A673 (cell line): ENCODE results near the gene AQP11. TPM values are rescaled to one million over a fixed set of nuclear protein-coding genes. Genes with fewer than 3 reads are reported as not detected.
A peak's percentile ranks its signal among the peaks of the same experiment; 100 is the strongest.

Source experiments
- BruUV-seq: library from RNA; stranded (reverse); fragments of 400-500 nt; replicated peaks from 2 replicates; lab custom pipeline; 2021; lab: Mats Ljungman, UMichigan
- CTCF ChIA-PET: fragments of 300-600 bp; sonication (Branson Sonifier 250); formaldehyde crosslinking; loops from one replicate; lab custom pipeline; 2022; ENCODE audit warnings: antibody characterized with exemption; lab: Charles Lee
- POLR2A ChIA-PET: fragments of 300-600 bp; sonication (Branson Sonifier 250); formaldehyde crosslinking; loops from one replicate; lab custom pipeline; 2022; ENCODE audit warnings: antibody characterized with exemption; ENCODE audit not compliant: low non-redundant PET; lab: Charles Lee
- DNase-seq: peaks from one replicate; pipeline ENCODE4 v3.0.0-alpha.2; 2015; ENCODE audit warnings: low spot score
- H3K27ac ChIP-seq: fragments of 200-600 bp; sonication (generic); 2 replicates; pipeline ENCODE4 v1.5.1; 2016; ENCODE audit warnings: mixed run types, low read depth, mild to moderate bottlenecking, mixed read lengths, antibody characterized with exemption, low read length; ENCODE audit not compliant: poor library complexity, severe bottlenecking
- H3K27me3 ChIP-seq: fragments of 200-600 bp; sonication (generic); replicated peaks from 2 replicates; pipeline ENCODE4 v1.6.1; 2017; ENCODE audit warnings: mixed run types, low read depth, mild to moderate bottlenecking, mixed read lengths, antibody characterized with exemption, low read length; ENCODE audit not compliant: insufficient read depth, poor library complexity
- H3K36me3 ChIP-seq: fragments of 200-600 bp; sonication (generic); 2 replicates; pipeline ENCODE4 v1.6.1; 2016; ENCODE audit warnings: mixed run types, mild to moderate bottlenecking, mixed read lengths, antibody characterized with exemption, low read length; ENCODE audit not compliant: insufficient read depth, poor library complexity, severe bottlenecking
- H3K4me1 ChIP-seq: fragments of 200-600 bp; sonication (generic); 2 replicates; pipeline ENCODE4 v1.6.1; 2017; ENCODE audit warnings: mixed run types, mild to moderate bottlenecking, mixed read lengths, antibody characterized with exemption, low read length; ENCODE audit not compliant: insufficient read depth, poor library complexity, severe bottlenecking
- H3K4me3 ChIP-seq: fragments of 200-600 bp; sonication (generic); 2 replicates; pipeline ENCODE4 v1.5.1; 2016; ENCODE audit warnings: low read depth, mixed run types, mild to moderate bottlenecking, mixed read lengths, low read length; ENCODE audit not compliant: poor library complexity, severe bottlenecking
- H3K9me3 ChIP-seq: fragments of 200-600 bp; sonication (generic); 2 replicates; pipeline ENCODE4 v1.6.1; 2016; ENCODE audit warnings: mixed run types, low read depth, mild to moderate bottlenecking, mixed read lengths, antibody characterized with exemption, low read length; ENCODE audit not compliant: poor library complexity, severe bottlenecking
- EZH2 ChIP-seq: fragments of 200-600 bp; sonication (generic); IDR thresholded peaks from 2 replicates; pipeline ENCODE4 v1.6.1; 2017; ENCODE audit warnings: borderline replicate concordance, low read depth, mild to moderate bottlenecking, mixed read lengths, antibody characterized with exemption, low read length; ENCODE audit not compliant: poor library complexity, severe bottlenecking
- intact Hi-C: fragments of 100-400 bp; cut with micrococcal nuclease; formaldehyde crosslinking; loops from one replicate; pipeline ENCODE4 v1.10.0; 2022; ENCODE audit not compliant: unreplicated experiment
- total RNA-seq: library from RNA; stranded (reverse); gene quantifications from 2 replicates; pipeline ENCODE4 v1.2.3, GENCODE V29; 2021
- TF ChIP-seq, protein P1 (sequence below): fragments of 300-800, 200-600 bp; sonication (generic); conservative IDR thresholded peaks from 2 replicates; pipeline ENCODE4 v1.5.1; 2017; ENCODE audit warnings: low read depth, mild to moderate bottlenecking, antibody characterized with exemption, low read length, moderate library complexity, mixed read lengths

AQP11 gene
- total RNA-seq, 1 experiment from 2014 or later, result 0.39 TPM

GRCh38 chr11:77636731-77637344 lies 47.1 kb downstream of the AQP11 start:
- DNase-seq, result no peak
- Histone ChIP-seq H3K27ac (peak overlapping the region; percentile 87), H3K4me1 (peaks cover 12% of the 10 kb centered on the region), H3K36me3 (peaks cover 11% of the 10 kb centered on the region), H3K27me3 (no peaks in the 10 kb centered on the region), H3K9me3 (no peaks in the 10 kb centered on the region), H3K4me3 (peak overlapping the region; percentile 92)
- ChIA-PET CTCF (no interaction called here), POLR2A (interaction anchor here (0.6 kb wide), 1 partner anchor 452 kb away, joined by 6 read pairs; no protein-coding TSS in a partner anchor)
- intact Hi-C loops, result loop anchor here (10.0 kb wide), 1 partner anchor 358 kb away; the partner anchor contains the start of gene INTS4
- TF ChIP-seq, protein P1, sequence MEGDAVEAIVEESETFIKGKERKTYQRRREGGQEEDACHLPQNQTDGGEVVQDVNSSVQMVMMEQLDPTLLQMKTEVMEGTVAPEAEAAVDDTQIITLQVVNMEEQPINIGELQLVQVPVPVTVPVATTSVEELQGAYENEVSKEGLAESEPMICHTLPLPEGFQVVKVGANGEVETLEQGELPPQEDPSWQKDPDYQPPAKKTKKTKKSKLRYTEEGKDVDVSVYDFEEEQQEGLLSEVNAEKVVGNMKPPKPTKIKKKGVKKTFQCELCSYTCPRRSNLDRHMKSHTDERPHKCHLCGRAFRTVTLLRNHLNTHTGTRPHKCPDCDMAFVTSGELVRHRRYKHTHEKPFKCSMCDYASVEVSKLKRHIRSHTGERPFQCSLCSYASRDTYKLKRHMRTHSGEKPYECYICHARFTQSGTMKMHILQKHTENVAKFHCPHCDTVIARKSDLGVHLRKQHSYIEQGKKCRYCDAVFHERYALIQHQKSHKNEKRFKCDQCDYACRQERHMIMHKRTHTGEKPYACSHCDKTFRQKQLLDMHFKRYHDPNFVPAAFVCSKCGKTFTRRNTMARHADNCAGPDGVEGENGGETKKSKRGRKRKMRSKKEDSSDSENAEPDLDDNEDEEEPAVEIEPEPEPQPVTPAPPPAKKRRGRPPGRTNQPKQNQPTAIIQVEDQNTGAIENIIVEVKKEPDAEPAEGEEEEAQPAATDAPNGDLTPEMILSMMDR, result no peak
- TF ChIP-seq EZH2, result no peak
- TSS peak; percentile 80 for BruUV-seq

GRCh38 chr11:77637345-77638165 lies 47.8 kb downstream of the AQP11 start, which contains the start of gene CLNS1A:
CLNS1A (minus strand) TSS chr11:77637794; CDS start chr11:77637714, 80 bp downstream.
- BruUV-seq, result no TSS peak

DNA sequence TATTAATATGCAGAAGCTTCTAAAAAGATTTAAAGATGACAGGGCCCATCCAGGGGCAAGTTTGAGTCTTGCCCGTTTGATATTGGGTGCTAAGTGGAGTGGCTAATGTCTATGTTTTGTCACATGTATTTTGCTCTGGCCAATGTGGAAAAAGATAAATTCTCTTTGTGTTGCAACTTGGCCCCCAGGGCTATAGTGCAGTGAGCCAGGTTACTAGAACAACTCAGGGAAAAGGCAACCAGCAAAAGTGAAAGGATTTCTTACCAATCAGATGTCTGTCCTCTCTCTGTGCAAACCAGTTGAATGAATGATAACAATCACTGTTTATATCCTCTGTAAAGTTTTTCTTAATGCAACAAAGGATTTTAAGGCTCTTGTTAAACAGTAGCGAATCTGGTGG lies 52.5 kb downstream of the AQP11 start:
- H3K9me3 ChIP-seq, result no peaks in the 10 kb centered on the region
- H3K27me3 ChIP-seq, result no peaks in the 10 kb centered on the region
- DNase-seq, result no peak
- no peak overlapping the region for H3K27ac ChIP-seq
- intact Hi-C loops, result no loop called here
- no peaks in the 10 kb centered on the region for H3K36me3 ChIP-seq
- CTCF ChIA-PET, result no interaction called here
- H3K4me3 ChIP-seq, result no peak overlapping the region
- no TSS peak for BruUV-seq
- H3K4me1 ChIP-seq, result peaks cover 18% of the 10 kb centered on the region
- POLR2A ChIA-PET, result no interaction called here
- TF ChIP-seq, protein P1, result no peak
- no peak for TF ChIP-seq EZH2

More at GRCh38 chr11:77637345-77638165, 47.8 kb downstream of the AQP11 start, which contains the start of gene CLNS1A:
- peak within 1 kb of the TSS; percentile 92 for H3K4me3 ChIP-seq
- ChIA-PET CTCF (no interaction called here), POLR2A (interaction anchor here (0.6 to 0.7 kb wide), 3 partner anchors 451 to 736 kb away, joined by 3 to 6 read pairs (median 3); no protein-coding TSS in a partner anchor)
- H3K36me3 ChIP-seq, result peaks cover 4% of the 10 kb centered on the region
- H3K27me3 ChIP-seq, result no peaks in the 10 kb centered on the region
- TF ChIP-seq, protein P1, result no peak
- TF ChIP-seq EZH2, result no peak
- intact Hi-C loops, result loop anchor here (10.0 kb wide), 1 partner anchor 357 kb away; the partner anchor contains the start of gene INTS4
- H3K4me1 ChIP-seq, result peaks cover 12% of the 10 kb centered on the region
- DNase-seq, result peak; percentile 97
- H3K9me3 ChIP-seq, result no peaks in the 10 kb centered on the region
- H3K27ac ChIP-seq, result peak within 1 kb of the TSS; percentile 87
